Measurements from ENCODE around the gene RPS19.

DNA sequence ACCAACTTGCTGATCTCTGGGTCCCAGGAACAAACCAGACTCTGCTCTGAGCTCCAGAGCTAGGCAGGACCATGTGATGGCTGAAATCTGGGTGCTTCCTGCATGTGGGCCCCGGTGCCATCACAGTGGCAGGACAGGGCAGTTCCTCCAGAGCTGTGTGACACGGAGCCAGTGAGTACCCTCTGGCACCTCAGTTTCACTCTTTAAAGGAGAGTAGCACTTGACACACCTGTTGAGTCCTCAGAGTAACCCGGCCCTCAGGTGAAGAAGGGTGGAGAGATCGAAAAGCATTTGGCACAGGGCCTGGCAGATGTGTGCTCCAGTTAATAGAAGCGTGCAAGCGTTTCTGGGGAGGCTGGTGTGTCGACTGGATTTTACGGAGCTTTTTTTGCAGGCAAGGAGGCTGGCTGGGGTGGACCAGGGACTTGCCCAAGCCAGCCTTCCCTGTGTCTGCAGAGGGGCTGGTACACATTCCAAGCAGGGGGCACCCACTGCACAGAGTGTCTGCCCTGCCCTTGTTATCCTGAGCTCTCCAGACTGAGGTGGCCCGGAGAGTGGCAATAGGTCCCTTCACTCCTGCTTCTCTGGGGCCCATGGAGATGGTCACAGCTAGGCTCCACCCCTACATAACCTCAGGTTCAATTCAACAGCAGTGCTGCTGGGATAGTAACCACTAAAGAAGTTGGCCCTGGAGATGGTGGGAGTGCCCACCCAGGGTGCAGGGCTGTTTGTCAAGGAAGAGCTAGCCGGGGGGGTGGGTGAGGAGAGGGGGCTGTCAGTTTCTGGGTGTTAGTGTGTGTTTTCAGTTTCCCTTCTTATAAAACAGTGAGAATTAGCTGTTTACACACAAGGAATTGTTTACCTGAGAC, 8.3 kb downstream of the RPS19 start:
- no peak for TF ChIP-seq CTCF (IDR thresholded peaks at IDR 0.05)
- no peak for TF ChIP-seq RNF2 (IDR thresholded peaks at IDR 0.05; ENCODE audit: borderline replicate concordance, low read depth)
- TF ChIP-seq, protein P1, sequence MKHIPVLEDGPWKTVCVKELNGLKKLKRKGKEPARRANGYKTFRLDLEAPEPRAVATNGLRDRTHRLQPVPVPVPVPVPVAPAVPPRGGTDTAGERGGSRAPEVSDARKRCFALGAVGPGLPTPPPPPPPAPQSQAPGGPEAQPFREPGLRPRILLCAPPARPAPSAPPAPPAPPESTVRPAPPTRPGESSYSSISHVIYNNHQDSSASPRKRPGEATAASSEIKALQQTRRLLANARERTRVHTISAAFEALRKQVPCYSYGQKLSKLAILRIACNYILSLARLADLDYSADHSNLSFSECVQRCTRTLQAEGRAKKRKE (CRISPR knock-in tag; IDR thresholded peaks at IDR 0.05; ENCODE audit: low read depth) = no peak
- no peak for TF ChIP-seq POLR2A (IDR thresholded peaks at IDR 0.05; ENCODE audit: low read length)
- TF ChIP-seq PHF8 (IDR thresholded peaks at IDR 0.05; ENCODE audit: borderline replicate concordance, low read depth) = no peak
- TF ChIP-seq KDM5A (IDR thresholded peaks at IDR 0.05) = no peak
- TF ChIP-seq RFX5 (IDR thresholded peaks at IDR 0.05) = no peak
- TF ChIP-seq EP300 (IDR thresholded peaks at IDR 0.05) = no peak
